Keratinocyte (primary cell): ENCODE results near the gene SAC3D1. TPM values are rescaled to one million over a fixed set of nuclear protein-coding genes. Genes with fewer than 3 reads are reported as not detected.

Experiments used
- DNase-seq: peaks from one replicate; pipeline ENCODE4 v3.0.0-alpha.2; 2011; ENCODE audit warnings: low read depth, missing footprints, low spot score
- FAIRE-seq: peaks from 2 replicates; lab custom pipeline; 2011; peaks lifted over from hg19 to GRCh38; lab: Jason Lieb, UNC
- H2AFZ ChIP-seq: 2 replicates; pipeline ENCODE4 v1.6.0; 2012; ENCODE audit warnings: low read length, control low read depth, inconsistent platforms; ENCODE audit not compliant: control insufficient read depth
- H3K27ac ChIP-seq: 2 replicates; pipeline ENCODE4 v1.5.1; 2011; ENCODE audit warnings: low read length; ENCODE audit not compliant: control insufficient read depth, insufficient read depth
- H3K27me3 ChIP-seq: 3 replicates; pipeline ENCODE4 v1.6.0; 2011; ENCODE audit warnings: low read length; ENCODE audit not compliant: control insufficient read depth, insufficient read depth; ENCODE audit errors: extremely low read depth
- H3K36me3 ChIP-seq, 2 experiments: 2 replicates in 1 of 2; 3 replicates in 1 of 2; pipeline ENCODE4 v1.5.1; 2011; ENCODE audit warnings: low read length in 2 of 2, mild to moderate bottlenecking in 1 of 2; ENCODE audit not compliant: control insufficient read depth in 2 of 2, insufficient read depth in 2 of 2; ENCODE audit errors: extremely low read depth in 1 of 2
- H3K4me1 ChIP-seq: 3 replicates; pipeline ENCODE4 v1.5.1; 2011; ENCODE audit warnings: low read length; ENCODE audit not compliant: control insufficient read depth, insufficient read depth; ENCODE audit errors: extremely low read depth
- H3K4me2 ChIP-seq: 3 replicates; pipeline ENCODE4 v1.6.0; 2011; ENCODE audit warnings: low read depth, low read length; ENCODE audit not compliant: control insufficient read depth, insufficient read depth; ENCODE audit errors: extremely low read depth
- H3K4me3 ChIP-seq, 3 experiments: fragments of 200-600 bp in 1 of 3; sonication (generic) in 1 of 3; 2 replicates in 2 of 3; 3 replicates in 1 of 3; pipeline ENCODE4 v1.5.1; 2011 to 2016; ENCODE audit warnings: low read length in 3 of 3, mild to moderate bottlenecking in 3 of 3, control low read depth in 2 of 3, inconsistent platforms in 1 of 3, low read depth in 1 of 3, mixed read lengths in 1 of 3, mixed run types in 1 of 3, moderate library complexity in 1 of 3; ENCODE audit not compliant: control insufficient read depth in 2 of 3, insufficient read depth in 2 of 3; ENCODE audit errors: extremely low read depth in 1 of 3
- H3K79me2 ChIP-seq: 2 replicates; pipeline ENCODE4 v1.6.0; 2012; ENCODE audit warnings: low read length; ENCODE audit not compliant: control insufficient read depth, insufficient read depth
- H3K9ac ChIP-seq: 3 replicates; pipeline ENCODE4 v1.6.0; 2011; ENCODE audit warnings: low read length; ENCODE audit not compliant: control insufficient read depth, insufficient read depth; ENCODE audit errors: extremely low read depth
- H3K9me1 ChIP-seq: 3 replicates; pipeline ENCODE4 v1.6.0; 2011; ENCODE audit warnings: low read length; ENCODE audit not compliant: control insufficient read depth, insufficient read depth; ENCODE audit errors: extremely low read depth
- H3K9me3 ChIP-seq: 2 replicates; pipeline ENCODE4 v1.5.1; 2012; ENCODE audit warnings: low read depth, low read length; ENCODE audit not compliant: control insufficient read depth
- H4K20me1 ChIP-seq: 3 replicates; pipeline ENCODE4 v1.6.0; 2011; ENCODE audit warnings: low read length; ENCODE audit not compliant: control insufficient read depth, insufficient read depth; ENCODE audit errors: extremely low read depth
- EZH2 ChIP-seq: IDR thresholded peaks from one replicate; pipeline ENCODE4 v1.6.1; 2012; ENCODE audit warnings: inconsistent platforms, mild to moderate bottlenecking, low read length, moderate library complexity
- dilution Hi-C: fragments of 300-500 bp; cut with MboI; formaldehyde crosslinking; loops from one replicate; pipeline ENCODE4 v1.7.0; 2020; ENCODE audit warnings: low sequenced_read_pairs; ENCODE audit not compliant: extremely low pct_ligation_motif_present
- polyA plus RNA-seq, 5 experiments: library from polyadenylated mRNA; depleted of rRNA in 3 of 5; stranded (reverse) in 3 of 5; stranded (forward) in 1 of 5; unstranded in 1 of 5; fragments of >200 nt; gene quantifications; 1 replicate in 1 of 5; 2 replicates in 3 of 5; 3 replicates in 1 of 5; pipeline versions ENCODE4 v1.2.1 to v1.2.3, GENCODE V29; 2011 to 2012; ENCODE audit warnings: missing spikeins in 2 of 5, low read depth in 1 of 5, low replicate concordance in 1 of 5
- TF ChIP-seq, protein P1 (sequence below), 3 experiments: IDR thresholded peaks in 1 of 3; conservative IDR thresholded peaks in 1 of 3; optimal IDR thresholded peaks in 1 of 3; 2 replicates in 2 of 3; 3 replicates in 1 of 3; pipeline versions ENCODE3 to v1.5.1; 2011; ENCODE audit warnings: low read length in 3 of 3, mild to moderate bottlenecking in 3 of 3, moderate library complexity in 2 of 3, control low read depth in 1 of 3, inconsistent platforms in 1 of 3; ENCODE audit not compliant: insufficient read depth in 2 of 3; ENCODE audit errors: extremely low read depth in 1 of 3

Gene SAC3D1
- polyA plus RNA-seq, 1 donor (not counting 4 experiments of a cell fraction or from before 2014, with no cell fraction given), result 4.9 TPM

DNA sequence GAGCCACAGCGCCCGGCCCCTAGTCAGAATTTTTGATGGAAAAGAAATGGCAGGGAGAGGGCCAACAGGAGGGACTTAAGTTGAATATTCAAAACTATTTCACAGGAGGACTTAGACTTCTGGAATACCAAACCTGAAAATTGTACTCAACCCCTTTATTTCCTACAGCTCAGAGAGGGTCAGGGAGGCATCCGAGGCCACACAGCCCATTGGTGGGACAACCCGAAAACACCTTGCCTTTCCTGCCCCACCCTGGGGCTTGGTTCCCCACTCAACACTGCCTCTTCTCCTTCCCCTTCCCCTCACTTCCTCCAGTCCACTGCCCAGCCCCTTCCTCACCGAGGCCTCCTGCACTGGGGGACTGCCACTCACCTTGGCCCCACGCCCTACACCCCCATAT, 16.0 kb downstream of the SAC3D1 start:
- no peaks in the 10 kb centered on the region for H3K36me3 ChIP-seq
- no peaks in the 10 kb centered on the region for H3K4me1 ChIP-seq
- no peak overlapping the region for H3K9ac ChIP-seq
- no peak overlapping the region for H3K4me3 ChIP-seq
- FAIRE-seq (no peak), DNase-seq (no peak)
- no peak overlapping the region for H2AFZ ChIP-seq
- TF ChIP-seq, protein P1, sequence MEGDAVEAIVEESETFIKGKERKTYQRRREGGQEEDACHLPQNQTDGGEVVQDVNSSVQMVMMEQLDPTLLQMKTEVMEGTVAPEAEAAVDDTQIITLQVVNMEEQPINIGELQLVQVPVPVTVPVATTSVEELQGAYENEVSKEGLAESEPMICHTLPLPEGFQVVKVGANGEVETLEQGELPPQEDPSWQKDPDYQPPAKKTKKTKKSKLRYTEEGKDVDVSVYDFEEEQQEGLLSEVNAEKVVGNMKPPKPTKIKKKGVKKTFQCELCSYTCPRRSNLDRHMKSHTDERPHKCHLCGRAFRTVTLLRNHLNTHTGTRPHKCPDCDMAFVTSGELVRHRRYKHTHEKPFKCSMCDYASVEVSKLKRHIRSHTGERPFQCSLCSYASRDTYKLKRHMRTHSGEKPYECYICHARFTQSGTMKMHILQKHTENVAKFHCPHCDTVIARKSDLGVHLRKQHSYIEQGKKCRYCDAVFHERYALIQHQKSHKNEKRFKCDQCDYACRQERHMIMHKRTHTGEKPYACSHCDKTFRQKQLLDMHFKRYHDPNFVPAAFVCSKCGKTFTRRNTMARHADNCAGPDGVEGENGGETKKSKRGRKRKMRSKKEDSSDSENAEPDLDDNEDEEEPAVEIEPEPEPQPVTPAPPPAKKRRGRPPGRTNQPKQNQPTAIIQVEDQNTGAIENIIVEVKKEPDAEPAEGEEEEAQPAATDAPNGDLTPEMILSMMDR (optimal IDR thresholded peaks at IDR 0.05 in 1 of 3, IDR thresholded peaks at IDR 0.05 in 1 of 3, conservative IDR thresholded peaks at IDR 0.05 in 1 of 3; ENCODE audit: extremely low read depth in 1 of 3, insufficient read depth in 2 of 3, low read length in 3 of 3), result no peak
- TF ChIP-seq EZH2, result no peak
- no peak overlapping the region for H3K4me2 ChIP-seq
- no peaks in the 10 kb centered on the region for H3K79me2 ChIP-seq
- peaks cover 4% of the 10 kb centered on the region for H3K27me3 ChIP-seq
- no peaks in the 10 kb centered on the region for H3K9me3 ChIP-seq
- no peak overlapping the region for H3K27ac ChIP-seq
- H3K9me1 ChIP-seq, result no peaks in the 10 kb centered on the region
- H4K20me1 ChIP-seq, result no peaks in the 10 kb centered on the region
- dilution Hi-C loops, result no loop called here

DNA sequence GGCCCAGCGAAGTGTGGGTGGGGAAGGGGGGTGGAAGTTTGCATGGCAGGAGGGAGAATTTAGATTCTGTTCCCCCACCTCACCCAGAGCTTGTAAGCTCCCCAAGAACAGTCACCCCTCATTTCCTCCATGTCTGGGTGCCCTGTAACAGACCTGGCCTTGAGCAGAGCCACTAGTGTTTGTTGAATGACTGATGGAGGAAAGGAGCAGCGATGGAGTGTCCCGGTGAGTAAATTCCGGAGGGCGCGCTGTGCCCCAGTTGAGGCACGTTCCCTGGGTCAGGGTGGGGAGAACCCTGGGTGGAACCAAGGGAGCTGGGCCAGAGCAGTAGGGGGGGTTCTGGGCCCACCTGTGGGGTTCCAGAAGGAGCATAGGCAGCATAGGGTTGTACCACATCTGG, 16.5 kb downstream of the SAC3D1 start:
- Histone ChIP-seq H4K20me1 (no peaks in the 10 kb centered on the region), H3K79me2 (no peaks in the 10 kb centered on the region), H3K9ac (no peak overlapping the region), H3K4me1 (no peaks in the 10 kb centered on the region), H3K36me3 (no peaks in the 10 kb centered on the region), H3K4me2 (no peak overlapping the region), H3K9me1 (no peaks in the 10 kb centered on the region), H3K4me3 (no peak overlapping the region), H3K9me3 (no peaks in the 10 kb centered on the region), H3K27me3 (peaks cover 4% of the 10 kb centered on the region), H3K27ac (no peak overlapping the region), H2AFZ (no peak overlapping the region)
- DNase-seq (no peak), FAIRE-seq (no peak)
- TF ChIP-seq EZH2, result no peak
- TF ChIP-seq, protein P1 (optimal IDR thresholded peaks at IDR 0.05 in 1 of 3, IDR thresholded peaks at IDR 0.05 in 1 of 3, conservative IDR thresholded peaks at IDR 0.05 in 1 of 3; ENCODE audit: extremely low read depth in 1 of 3, insufficient read depth in 2 of 3, low read length in 3 of 3), result no peak
- dilution Hi-C loops, result no loop called here
